ENCODE measurements around the gene RNF152.

GRCh38 chr18:61761875-61762274 is 130.9 kb downstream of the RNF152 start:
- TF ChIP-seq CTCF (IDR thresholded peaks at IDR 0.05): no peak
- TF ChIP-seq POLR2A (IDR thresholded peaks at IDR 0.05): no peak

Measured in esophagus squamous epithelium (tissue), 4 donors.